Measurements from ENCODE around the gene ADAM12.

The ADAM12 gene

GRCh38 chr10:126101736-126102135, 286.5 kb downstream of the ADAM12 start:
- no peak for DNase-seq

- no peak for DNase-seq
Measured at GRCh38 chr10:126101325-126101724, 287.0 kb downstream of the ADAM12 start.

GRCh38 chr10:126099366-126099765, 288.9 kb downstream of the ADAM12 start:
- DNase-seq = no peak

GRCh38 chr10:126098226-126098581, 290.1 kb downstream of the ADAM12 start:
- no peak for DNase-seq

- DNase-seq = no peak
Measured at GRCh38 chr10:126097558-126098225, 290.6 kb downstream of the ADAM12 start.

- DNase-seq = no peak
Measured at GRCh38 chr10:126094537-126094936, 293.7 kb downstream of the ADAM12 start.

- DNase-seq = no peak
Measured at GRCh38 chr10:126092366-126093215, 295.7 kb downstream of the ADAM12 start.

GRCh38 chr10:126090911-126091728, 297.2 kb downstream of the ADAM12 start:
- DNase-seq = no peak

GRCh38 chr10:126090443-126090842, 297.8 kb downstream of the ADAM12 start:
- no peak for DNase-seq

- DNase-seq = peak; percentile 75
Measured at GRCh38 chr10:126087796-126088505, 300.3 kb downstream of the ADAM12 start.

GRCh38 chr10:126087153-126087680, 301.1 kb downstream of the ADAM12 start:
- DNase-seq = no peak

GRCh38 chr10:126085806-126086205, 302.5 kb downstream of the ADAM12 start:
- DNase-seq = no peak

GRCh38 chr10:126084369-126084768, 303.9 kb downstream of the ADAM12 start:
- DNase-seq = no peak

GRCh38 chr10:126083009-126083408, 305.3 kb downstream of the ADAM12 start:
- DNase-seq = no peak

- DNase-seq = no peak
Measured at GRCh38 chr10:126081841-126082466, 306.3 kb downstream of the ADAM12 start.

GRCh38 chr10:126080879-126081411, 307.3 kb downstream of the ADAM12 start:
- DNase-seq = no peak

GRCh38 chr10:126080291-126080825, 307.9 kb downstream of the ADAM12 start:
- DNase-seq = no peak

- DNase-seq = no peak
Measured at GRCh38 chr10:126075009-126075408, 313.3 kb downstream of the ADAM12 start.

GRCh38 chr10:126074291-126074690, 314.0 kb downstream of the ADAM12 start:
- DNase-seq = no peak

GRCh38 chr10:126073606-126074005, 314.7 kb downstream of the ADAM12 start:
- DNase-seq = no peak

- no peak for DNase-seq
Measured at GRCh38 chr10:126072622-126073021, 315.7 kb downstream of the ADAM12 start.
